Midbrain (tissue), 1 donor: ENCODE measurements around the gene MEIS2.

Source experiments
- DNase-seq: peaks from one replicate; lab custom pipeline; 2025; lab: John Stamatoyannopoulos, UW

The MEIS2 gene

DNA sequence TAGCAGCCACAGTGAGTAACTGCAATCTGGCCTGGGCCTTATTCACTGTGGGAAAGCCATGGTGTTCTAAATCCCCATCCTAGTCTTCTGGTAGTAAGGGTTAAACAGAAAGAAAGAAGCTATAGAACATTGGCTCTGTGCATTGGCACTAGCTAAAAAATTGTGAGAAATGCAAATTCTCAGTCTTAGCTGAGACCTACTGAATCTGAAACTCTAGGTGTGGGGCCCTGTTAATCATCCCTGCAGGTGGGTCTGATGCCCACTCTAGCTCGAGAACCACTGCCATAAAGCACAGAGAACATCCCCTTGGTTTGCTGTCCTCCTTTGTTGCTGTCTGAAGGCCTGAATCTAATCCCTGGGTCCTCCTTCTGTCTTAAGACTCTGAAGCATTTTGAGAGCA is 59.3 kb downstream of the MEIS2 start:
- no peak for DNase-seq

DNA sequence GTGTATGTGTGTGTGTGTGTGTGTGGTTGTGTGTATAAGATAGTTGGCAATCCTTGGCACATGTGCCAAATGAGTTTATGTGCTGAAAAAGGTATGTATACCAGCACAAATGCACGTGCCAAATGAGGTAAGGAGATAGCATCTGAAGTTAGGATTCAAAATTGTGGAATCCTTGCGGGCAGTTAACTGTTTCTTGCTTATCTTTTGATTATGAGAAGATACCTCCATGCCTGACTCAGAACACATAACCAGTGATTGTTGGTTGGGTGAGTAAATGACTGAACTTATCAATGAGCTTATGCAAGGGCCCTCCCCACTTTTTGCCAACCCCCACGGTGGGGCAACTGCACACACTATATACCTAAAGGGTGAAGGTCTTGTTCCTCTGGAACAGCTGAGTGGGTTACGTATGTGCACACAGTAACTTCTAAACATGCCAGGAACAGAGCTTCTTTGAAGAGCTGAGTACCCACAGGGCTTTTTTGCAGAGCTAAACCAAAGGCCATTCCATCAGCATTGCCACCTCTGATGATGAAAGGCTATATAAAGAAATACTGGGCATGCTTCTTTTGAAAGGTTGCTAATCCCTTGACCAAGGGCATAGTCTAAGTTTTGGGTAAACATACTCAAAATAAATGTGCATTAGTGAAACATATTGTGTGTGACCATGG is 60.1 kb downstream of the MEIS2 start:
- DNase-seq = no peak

DNA sequence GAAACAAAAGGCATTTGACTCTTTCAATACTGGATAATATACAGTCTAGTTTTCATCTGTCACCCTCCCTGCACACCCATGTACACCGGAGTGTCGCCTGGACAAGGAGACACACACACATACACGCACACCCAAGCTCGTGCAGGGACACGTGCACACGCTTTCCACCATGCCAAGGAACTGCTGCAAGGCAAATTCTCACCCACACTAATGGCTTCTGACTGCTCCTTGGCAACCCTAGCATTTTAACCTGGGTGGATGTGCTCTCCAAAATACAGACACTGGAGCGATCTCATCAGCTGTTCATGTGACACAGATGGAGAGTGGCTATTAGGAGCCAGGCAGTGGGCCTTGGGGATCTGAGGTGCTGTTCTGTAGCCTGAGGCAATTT is 61.6 kb downstream of the MEIS2 start:
- DNase-seq = no peak

DNA sequence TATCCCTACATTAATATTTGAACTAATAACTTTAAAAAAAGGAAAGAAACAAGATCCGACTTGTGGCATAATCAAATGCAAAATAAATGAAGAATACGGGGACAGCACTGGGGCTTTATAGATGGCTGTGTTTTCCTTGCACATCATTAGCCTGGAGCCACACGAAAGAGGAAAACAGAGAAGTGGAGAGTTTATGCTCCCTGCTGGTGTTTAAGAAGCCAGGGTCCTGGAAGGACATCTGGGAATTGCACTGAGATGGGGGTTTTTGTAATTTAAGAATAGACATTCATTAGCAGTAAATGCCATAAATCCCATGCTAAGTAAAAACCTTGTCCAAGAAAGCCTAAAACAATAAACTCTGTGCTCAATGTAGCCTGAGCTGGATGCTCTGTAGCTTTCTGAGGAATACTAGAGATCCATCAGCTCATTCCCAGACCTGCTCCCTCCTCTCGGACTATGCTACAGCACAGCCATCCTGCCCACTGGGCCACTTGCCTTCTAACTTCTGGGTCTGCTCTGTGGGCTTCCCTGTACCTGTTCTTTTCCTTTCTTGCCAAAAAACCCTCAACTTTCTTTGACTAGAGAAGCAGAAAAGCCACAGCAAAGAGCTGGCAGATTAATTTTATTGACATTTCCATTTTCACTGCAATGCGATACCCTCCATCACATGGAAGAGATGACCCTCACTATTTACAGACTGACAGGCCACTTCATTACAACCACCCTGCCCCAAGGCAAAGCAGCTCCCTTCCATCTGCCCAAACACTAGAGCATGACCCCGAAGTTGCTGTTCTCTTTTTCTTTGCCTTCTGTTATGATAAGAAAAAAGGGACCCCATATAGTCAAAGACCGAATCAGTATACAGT is 62.3 kb downstream of the MEIS2 start:
- DNase-seq = no peak

DNA sequence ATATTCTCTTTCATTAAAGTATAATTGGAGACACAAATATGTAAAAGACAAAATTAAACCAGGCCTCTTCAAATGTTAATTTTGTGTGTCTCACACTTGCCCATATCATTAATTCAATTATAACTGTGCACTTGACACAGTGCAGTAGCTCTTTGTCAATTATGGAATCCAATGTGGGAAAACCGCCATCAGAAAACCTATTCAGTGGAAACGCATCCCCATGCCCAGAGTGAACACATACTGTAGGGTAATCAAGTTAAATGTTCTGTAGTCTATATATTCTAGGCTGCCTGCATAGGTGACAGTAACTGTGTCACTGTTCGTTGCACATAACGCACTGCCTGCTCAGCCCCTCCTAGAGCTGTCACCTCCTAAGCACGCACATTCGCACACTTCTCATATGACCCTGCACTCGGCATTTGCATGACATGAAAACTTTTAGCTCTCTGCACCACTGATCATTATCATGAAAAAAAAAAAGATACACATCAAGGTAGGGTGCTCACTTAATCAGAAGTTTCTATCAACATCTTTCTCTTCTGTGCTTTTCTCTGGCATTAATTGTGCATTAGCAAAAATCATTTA is 63.2 kb downstream of the MEIS2 start:
- DNase-seq = no peak

DNA sequence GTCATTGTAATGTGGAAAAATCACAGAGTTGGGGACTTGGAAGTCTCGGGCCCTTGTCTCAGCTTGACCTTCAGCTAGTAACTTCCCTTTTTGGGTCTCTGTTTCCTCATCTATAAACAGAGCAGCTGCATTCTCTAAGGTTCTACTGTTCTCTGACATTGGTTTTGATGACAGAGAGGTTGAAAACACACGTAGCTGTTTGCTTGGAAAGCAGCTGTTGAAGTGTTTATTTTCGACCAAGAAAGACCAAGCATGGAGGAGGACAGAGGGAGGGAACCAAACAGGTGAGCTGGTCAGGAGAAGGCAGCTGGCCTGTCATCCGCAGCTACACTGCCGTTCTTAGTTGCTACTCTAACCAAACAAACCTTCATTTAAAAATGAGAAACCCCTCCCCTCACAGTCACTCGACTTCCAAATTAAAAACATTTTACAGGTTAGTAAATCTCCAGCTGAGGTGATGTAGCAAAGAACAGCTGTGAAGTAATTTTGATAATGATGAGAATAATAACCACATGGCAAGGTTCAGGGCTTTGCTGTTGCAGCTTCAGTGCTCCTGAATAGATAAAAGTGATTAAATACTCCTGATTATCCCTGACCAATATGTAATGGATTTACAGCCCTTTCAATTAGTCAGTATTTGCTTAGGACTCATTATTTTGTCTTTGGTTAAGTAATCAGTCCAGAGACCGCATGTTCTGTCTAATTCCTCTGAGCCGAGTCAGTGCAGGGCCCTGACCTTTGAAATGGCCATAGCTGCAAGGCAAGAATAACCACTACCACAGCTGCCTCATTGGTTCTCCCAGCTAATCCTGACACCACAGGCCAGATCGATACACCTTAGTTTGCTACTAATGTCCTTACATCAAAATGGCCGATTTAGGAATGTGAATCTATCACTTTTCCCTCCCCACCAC is 65.3 kb downstream of the MEIS2 start:
- no peak for DNase-seq

DNA sequence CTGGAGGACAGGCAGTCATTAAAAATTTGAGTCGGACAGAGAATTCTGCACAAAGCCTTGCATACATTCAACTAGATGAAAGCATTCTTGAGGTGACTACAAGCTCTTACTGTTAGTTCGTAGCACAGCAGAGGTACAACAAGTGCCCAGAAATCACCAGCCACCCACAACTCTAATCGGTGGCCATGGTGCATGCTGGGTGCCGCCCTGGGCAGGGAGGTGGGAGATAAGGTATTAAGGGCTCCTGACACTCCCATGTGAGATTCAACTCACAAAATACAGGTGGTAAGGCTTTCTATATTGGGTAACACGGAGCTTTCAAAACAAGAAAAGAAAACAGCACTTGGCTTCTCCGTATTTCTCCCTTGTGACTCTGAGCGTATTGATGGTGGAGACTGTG is 66.0 kb downstream of the MEIS2 start:
- DNase-seq = no peak

DNA sequence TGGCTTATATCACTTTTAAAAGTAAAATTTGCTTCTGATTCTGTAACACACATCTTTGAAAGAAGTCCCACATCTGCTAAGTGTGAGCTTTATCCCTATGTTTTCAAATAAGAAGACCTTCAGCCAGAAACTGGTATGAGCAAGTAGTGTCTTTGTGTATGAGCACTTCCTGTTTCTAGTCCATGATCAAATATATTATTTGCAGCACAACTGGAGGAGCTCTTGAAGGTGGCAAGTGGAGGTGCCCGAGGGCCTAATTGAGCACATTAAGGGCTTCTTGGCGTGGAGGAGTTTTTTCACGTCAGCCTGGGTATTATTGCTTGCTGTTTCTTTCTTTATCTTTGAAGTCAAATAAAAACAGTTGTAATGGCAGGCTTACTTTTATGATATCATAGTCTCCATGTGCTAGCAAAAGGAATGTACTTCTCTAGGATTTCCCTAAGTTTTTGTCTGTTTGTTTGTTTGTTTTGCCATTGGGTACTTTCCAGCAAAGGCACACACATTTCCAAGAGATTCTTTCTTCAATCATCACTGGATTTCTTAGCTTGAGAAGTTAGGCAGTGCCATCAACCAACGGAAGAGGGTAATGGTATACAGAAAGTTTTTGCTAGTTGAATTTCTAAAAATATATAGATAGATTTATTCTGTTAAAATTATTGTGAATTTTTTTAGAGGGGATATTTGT is 68.1 kb downstream of the MEIS2 start:
- DNase-seq = no peak

DNA sequence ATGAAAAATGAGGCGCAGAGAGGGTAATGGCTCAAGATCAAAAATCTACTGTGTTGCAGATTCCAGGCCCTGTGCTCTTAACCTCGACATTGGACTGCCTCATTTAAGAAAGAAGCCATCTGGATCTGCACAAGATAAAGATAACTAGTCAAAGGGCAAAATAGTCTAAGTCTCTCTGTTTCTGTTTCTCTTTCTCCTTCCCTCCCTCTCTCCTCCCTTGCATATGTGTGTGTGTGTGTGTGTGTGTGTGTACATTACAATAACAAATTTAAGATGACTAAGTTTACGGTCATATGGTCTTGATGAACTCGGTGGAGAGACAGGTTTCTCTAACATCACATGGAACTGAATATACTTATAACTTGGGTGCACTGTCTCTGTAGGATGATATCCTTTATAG is 69.2 kb downstream of the MEIS2 start:
- no peak for DNase-seq

DNA sequence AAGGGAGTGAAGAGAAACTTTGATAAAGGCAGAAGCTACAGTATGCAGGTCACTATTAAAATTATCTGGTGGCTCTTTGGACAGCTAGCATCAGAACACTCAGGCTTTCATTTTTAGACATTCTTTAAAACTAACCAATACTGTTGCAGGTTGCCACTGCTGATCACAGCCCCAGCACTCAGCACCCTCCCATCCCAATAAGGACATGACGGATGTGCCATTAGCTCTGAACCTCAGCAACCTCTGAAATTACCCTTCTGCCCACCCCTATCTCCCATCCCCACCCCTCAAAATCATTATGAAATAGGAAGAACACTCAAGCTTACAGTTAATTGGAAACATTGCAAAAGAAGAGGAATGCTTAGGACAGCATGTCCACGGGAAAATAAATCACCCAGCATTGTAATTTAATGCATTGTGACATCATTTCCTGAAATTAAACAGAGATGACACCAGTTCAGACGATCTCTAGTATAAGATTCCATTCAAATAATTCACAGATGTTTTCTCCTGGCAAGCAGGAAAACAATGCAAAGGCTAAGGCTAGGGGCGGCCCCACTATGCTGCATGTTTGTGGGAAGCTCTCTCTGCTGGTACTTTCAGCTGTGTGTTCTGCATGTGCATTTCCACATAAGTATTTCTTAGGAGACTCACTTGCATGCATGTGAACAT is 71.6 kb downstream of the MEIS2 start:
- DNase-seq = no peak

DNA sequence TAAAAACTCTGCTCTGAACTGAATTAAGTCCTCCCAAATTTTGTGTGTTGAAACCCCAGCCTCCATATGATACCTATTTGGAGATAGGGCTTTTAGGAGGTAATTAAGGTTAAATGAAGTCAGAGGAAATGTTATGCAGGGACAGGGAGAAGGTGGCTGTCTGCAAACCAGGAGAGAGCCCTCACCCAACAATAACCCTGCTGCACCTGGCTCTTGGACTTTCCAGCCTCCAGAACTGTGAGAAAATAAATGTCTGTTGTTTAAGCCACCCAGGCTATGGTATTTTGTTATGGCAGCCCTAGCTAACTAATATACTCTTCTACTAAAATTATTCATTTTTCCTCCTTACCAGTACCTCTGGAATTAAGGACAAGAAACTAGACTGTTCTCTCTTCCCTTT is 79.5 kb downstream of the MEIS2 start:
- no peak for DNase-seq

DNA sequence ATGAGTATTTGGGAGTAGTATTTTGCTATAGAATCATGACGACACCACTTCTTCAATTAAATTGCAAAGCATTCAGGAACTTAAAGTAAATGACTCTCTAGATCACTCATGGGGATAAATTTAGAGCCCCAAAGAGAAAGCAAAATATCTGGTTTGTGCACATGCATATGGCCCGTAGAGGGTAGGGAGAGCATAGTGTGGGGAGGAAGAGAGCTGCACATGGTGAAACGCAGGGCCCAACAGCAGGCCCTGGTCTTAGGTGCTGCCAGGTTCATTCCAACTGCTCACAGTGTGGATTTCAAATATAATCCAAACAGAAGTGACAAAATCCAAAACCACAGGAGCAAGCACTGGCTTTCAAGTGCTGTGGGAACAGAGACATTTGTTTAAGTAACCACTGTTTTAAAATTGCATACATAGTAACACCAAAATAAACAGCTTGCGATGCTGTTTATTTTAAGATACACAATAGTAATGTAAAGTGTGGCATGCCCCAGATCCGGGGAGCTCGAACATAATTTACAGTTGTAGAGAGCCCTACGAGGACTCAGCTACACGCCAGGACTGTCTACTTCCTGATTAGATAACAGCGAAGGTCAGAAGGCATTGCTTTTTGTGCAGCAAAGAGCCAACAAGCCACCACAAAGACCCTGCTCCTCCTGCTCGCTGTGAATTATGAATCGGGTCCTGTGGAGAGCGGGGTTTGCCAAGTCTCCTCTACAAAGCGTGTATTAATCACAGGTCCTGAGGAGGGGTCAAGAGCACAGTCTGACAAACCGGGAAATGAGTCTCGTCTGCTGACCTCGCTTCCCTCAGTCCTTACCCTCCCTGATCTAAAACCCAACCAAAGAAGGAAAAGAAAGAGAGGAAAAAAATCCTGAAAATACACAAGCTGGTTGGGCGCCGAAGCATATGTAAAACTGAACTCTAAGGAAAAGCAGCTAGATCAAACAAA is 80.6 kb downstream of the MEIS2 start:
- DNase-seq = no peak

DNA sequence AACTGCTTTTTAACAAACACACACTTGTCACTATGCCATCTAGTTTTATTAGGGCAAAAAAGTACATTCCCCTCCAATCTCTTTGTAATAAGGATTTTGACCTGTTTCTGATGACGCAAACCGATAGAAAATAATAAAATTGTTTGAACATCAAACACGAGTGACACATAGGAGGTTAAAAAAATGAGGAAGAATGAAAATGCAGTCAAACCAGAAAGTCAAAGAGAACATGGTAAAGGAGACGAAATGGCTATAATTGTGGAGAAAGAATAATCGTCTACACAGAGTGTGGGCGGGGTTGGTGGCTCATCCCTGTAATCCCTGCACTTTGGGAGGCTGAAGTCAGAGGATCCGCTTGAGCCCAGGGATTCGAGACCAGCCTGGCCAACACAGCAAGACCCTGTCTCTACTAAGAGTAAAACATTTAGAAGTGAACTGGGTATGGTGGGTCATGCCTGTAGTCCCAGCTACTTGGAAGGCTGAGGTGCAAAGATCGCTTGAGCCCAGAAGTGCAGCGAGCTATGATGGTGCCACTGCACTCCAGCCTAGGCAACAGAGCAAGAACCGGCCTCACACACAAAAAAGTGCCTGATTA is 83.2 kb downstream of the MEIS2 start:
- DNase-seq = no peak

DNA sequence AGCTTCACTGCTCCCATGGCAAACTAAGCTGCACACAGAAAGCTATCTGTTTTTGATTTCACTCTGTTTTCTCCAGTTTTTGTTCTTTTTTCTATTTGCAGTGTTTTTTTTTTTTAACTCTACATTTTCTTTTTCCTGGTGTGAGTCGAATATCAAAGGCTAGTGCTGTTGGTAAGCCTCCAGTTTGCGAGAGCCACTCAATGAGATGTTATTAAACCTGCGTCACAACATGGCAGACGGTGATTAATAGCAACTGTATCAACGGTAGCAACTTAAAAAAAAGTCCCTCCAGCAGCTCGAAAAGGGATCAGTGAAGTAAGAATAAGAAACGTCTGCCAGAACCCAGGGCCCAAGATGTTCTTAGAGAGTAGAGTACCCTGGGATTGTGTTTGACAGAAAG is 84.1 kb downstream of the MEIS2 start:
- no peak for DNase-seq

DNA sequence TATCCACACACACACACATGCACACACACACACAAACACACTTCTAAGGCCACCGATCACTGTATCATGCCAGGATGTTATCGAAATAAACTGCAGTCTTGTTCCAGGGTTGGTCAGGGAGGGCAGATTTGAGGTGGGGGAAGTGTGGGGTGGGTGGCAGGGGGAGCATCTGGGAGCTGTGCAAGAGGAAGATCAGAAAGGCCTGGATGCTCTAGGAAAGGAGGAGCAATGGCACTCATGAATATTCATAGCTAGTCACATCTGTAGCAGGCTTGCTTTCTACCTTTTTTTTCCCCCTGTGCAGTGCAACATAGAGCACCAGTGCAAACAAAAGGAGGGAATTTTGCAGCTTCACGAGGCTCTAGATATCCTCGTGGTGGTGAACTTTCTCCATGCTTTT is 84.9 kb downstream of the MEIS2 start:
- no peak for DNase-seq

DNA sequence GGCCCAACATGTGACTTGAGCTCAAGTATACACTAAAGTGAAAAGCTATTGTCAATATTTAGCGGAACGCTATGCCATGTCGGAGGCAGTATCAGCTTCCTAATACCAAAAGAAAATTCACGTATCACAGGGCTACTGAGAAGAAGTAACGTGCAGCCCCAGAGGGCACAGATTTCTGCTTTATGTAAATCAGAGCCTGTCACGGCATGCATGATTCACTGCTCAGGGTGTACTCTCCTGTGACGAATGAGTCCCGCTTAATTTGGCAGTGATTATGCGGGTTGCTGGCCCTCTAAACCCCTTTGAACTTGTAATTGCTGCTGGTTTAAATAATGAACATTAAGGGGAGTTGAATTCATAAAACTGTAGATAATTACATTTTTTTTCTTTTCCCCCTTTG is 85.3 kb downstream of the MEIS2 start:
- no peak for DNase-seq

DNA sequence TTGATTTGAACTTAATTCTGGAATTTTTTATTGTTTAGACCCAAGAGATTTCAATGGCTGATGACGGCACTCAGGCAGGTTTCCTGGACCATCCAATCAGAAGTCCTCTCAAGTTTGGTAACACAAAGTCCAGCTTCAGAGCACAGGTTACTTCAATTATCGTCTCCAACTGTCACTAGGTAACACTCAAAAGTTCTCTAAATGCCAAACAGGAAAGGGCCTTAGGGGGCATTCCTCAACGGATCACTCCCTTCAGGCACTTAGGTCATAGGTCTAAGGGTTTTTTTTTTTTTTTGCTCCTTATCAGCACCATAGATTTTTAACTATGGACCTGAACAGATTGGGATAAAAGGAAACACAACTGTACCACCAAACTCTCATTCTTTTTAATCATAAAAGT is 85.8 kb downstream of the MEIS2 start:
- DNase-seq = no peak

DNA sequence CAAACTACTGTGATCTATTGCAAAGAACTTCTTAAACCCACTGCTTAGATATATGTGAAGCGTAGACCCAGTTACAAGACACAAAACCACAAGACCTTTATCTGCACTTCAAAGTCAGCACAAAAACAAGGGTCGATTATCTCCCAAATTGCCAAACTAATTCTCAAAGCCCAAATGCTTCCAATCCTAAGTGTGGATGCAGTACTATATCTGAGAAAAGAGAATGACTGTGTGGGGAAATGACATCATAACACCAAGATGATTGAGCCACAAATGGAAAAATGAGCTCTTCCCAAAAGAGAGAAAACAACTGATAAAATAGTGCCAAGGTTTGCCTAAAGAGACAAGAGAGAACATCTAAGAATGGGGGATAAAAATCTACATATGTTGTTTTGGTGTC is 86.2 kb downstream of the MEIS2 start:
- no peak for DNase-seq

DNA sequence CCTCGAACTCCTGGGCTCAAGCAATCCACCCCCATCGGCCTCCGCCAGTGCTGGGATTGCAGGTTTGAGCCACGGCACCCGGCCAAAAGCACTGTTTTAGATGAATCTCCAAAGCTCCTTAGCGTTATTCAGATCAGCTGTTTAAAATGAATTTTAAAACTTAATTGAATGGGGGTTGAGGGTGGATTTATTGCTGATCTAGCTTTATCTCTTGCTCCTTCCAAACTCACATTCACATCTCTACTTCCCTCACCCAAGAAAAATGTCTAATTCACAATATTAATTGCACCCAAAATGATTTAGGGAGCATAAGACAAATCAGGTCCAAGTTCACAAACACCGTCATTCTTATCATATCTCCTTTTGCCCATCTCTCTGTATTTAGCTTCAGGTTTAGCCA is 89.8 kb downstream of the MEIS2 start:
- DNase-seq = no peak

DNA sequence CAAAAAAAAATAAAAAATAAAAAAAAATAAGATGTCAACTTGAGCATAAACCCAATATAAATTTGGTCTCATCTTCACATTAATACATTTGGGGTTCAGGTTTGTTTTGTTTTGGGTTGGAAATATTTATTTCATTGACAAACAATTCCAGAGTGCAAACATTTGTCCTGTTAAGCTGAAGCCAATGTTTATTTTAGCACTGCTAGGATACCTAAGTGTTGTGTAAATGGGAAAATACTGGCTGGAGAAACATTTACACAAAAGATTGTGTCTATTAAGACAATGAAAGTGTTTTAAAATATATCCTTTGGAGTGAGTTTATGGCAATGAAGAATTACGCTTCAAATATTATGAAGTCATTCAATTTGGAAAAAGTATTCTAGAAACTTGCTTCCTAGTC is 91.1 kb downstream of the MEIS2 start:
- no peak for DNase-seq
